Lung (tissue), 12 donors: ENCODE results near the gene ZIC2. TPM values are rescaled to one million over a fixed set of nuclear protein-coding genes. Genes with fewer than 3 reads are reported as not detected.
A peak's percentile ranks its signal among the peaks of the same experiment; 100 is the strongest.

Source experiments
- ATAC-seq: fragments of 200-7000 bp; cut with Tn5 transposase; one replicate; pipeline ENCODE4 v1.9.1; 2020; ENCODE audit warnings: moderate number of reproducible peaks; ENCODE audit not compliant: insufficient read depth, low FRiP score
- DNase-seq, 3 donors: peaks; one replicate each; pipeline ENCODE4 v3.0.0-alpha.2; 2013 to 2017
- H3K27ac ChIP-seq, 2 donors: one replicate each; pipeline ENCODE4 v1.5.1; 2013; ENCODE audit warnings: mild to moderate bottlenecking in 2 of 2, moderate library complexity in 2 of 2, control low read depth in 1 of 2, inconsistent platforms in 1 of 2, low read depth in 1 of 2, low read length in 1 of 2
- H3K27me3 ChIP-seq, 3 donors: one replicate each; pipeline ENCODE4 v1.5.1; 2013; ENCODE audit warnings: low read length in 2 of 3; ENCODE audit not compliant: control insufficient read depth in 3 of 3, insufficient read depth in 3 of 3
- H3K36me3 ChIP-seq, 4 donors: one replicate each; pipeline ENCODE4 v1.5.1; 2013; ENCODE audit warnings: low read length in 4 of 4, mild to moderate bottlenecking in 1 of 4, moderate library complexity in 1 of 4; ENCODE audit not compliant: control insufficient read depth in 4 of 4, insufficient read depth in 4 of 4
- H3K4me1 ChIP-seq, 5 donors: one replicate each; pipeline ENCODE4 v1.5.1; 2013; ENCODE audit warnings: low read length in 5 of 5, mild to moderate bottlenecking in 2 of 5, moderate library complexity in 1 of 5; ENCODE audit not compliant: control insufficient read depth in 5 of 5, insufficient read depth in 5 of 5
- H3K4me3 ChIP-seq: one replicate; pipeline ENCODE4 v1.5.1; 2013; ENCODE audit warnings: mild to moderate bottlenecking, control low read depth, moderate library complexity
- H3K9ac ChIP-seq, 2 donors: one replicate each; pipeline ENCODE4 v1.5.1; 2013; ENCODE audit warnings: low read length in 2 of 2, control low read depth in 1 of 2; ENCODE audit not compliant: insufficient read depth in 1 of 2
- H3K9me3 ChIP-seq, 4 donors: one replicate each; pipeline ENCODE4 v1.5.1; 2013; ENCODE audit warnings: low read length in 3 of 4, mild to moderate bottlenecking in 1 of 4, moderate library complexity in 1 of 4; ENCODE audit not compliant: control insufficient read depth in 4 of 4, insufficient read depth in 3 of 4
- CTCF ChIP-seq: IDR thresholded peaks from 2 replicates; pipeline ENCODE4 v1.5.1; 2012; ENCODE audit warnings: mild to moderate bottlenecking; ENCODE audit errors: control extremely low read depth, extremely low read depth
- WGBS, 2 donors: extraction: QIAGEN DNeasy Blood & Tissue Kit; methylation state at CpG; one replicate each; pipeline ENCODE4 v1.1.7; 2013; 5-methylcytosine and 5-hydroxymethylcytosine counted together
- polyA plus RNA-seq, 2 donors: library from polyadenylated mRNA; stranded (reverse); fragments of 200-250 nt; gene quantifications; one replicate each; pipeline ENCODE4 v1.2.1, GENCODE V29; 2013
- total RNA-seq, 2 donors: library from RNA; depleted of rRNA in 1 of 2; stranded (reverse); fragments of >200 nt in 1 of 2; gene quantifications; one replicate each; pipeline ENCODE4 v1.2.1, GENCODE V29; 2014 to 2021
- donor health status: control.
- donor health status: control.
- donor health status: Bipolar disorder and iron deficiency.
- donor health status: healthy.
- donor health status: DM: yes; HTN: yes; CAD: no.

The ZIC2 gene
- total and polyA plus RNA-seq, 4 donors, result 0.06 TPM; not detected in 3

GRCh38 chr13:99995589-99996380, 14.2 kb downstream of the ZIC2 start:
- H3K9ac ChIP-seq, result no peak overlapping the region
- 6 to 13% methylated on average over 21 of the region's 21 CpGs for WGBS, 2 donors
- ATAC-seq (no peak), DNase-seq (peak; percentile 60 to 85 (median 62))
- no peaks in the 10 kb centered on the region for H3K36me3 ChIP-seq
- peaks cover 0 to 4% (median 0%) of the 10 kb centered on the region in 5 donors for H3K4me1 ChIP-seq
- no peak overlapping the region for H3K27ac ChIP-seq
- peaks cover 0 to 10% (median 1%) of the 10 kb centered on the region in 4 donors for H3K9me3 ChIP-seq
- peaks cover 4 to 89% (median 87%) of the 10 kb centered on the region in 3 donors for H3K27me3 ChIP-seq
- no peak overlapping the region for H3K4me3 ChIP-seq
- no peak for TF ChIP-seq CTCF

GRCh38 chr13:99996381-99996973, 14.9 kb downstream of the ZIC2 start:
- no peak overlapping the region for H3K4me3 ChIP-seq
- ATAC-seq (no peak), DNase-seq (no peak)
- H3K27ac ChIP-seq, result no peak overlapping the region
- 21 to 22% methylated on average over 8 of the region's 8 CpGs for WGBS, 2 donors
- H3K36me3 ChIP-seq, result no peaks in the 10 kb centered on the region
- TF ChIP-seq CTCF, result no peak
- peaks cover 0 to 10% (median 1%) of the 10 kb centered on the region in 4 donors for H3K9me3 ChIP-seq
- peaks cover 0 to 4% (median 0%) of the 10 kb centered on the region in 5 donors for H3K4me1 ChIP-seq
- H3K27me3 ChIP-seq, result peaks cover 4 to 86% (median 80%) of the 10 kb centered on the region in 3 donors
- no peak overlapping the region for H3K9ac ChIP-seq

GRCh38 chr13:99997702-99998214, 16.2 kb downstream of the ZIC2 start:
- H3K27me3 ChIP-seq, result peaks cover 4 to 83% (median 68%) of the 10 kb centered on the region in 3 donors
- H3K4me1 ChIP-seq, result peaks cover 0 to 4% (median 0%) of the 10 kb centered on the region in 5 donors
- H3K9ac ChIP-seq, result no peak overlapping the region
- DNase-seq (peak in 1 of 3 donors; percentile 6), ATAC-seq (peak; percentile 11)
- no peaks in the 10 kb centered on the region for H3K36me3 ChIP-seq
- no peak overlapping the region for H3K27ac ChIP-seq
- no peak for TF ChIP-seq CTCF
- 28 to 37% methylated on average over 39 to 40 of the region's 40 CpGs for WGBS, 2 donors
- H3K4me3 ChIP-seq, result no peak overlapping the region
- H3K9me3 ChIP-seq, result peaks cover 0 to 10% (median 1%) of the 10 kb centered on the region in 4 donors
